Muscle of arm (tissue), 12 donors: ENCODE data around the gene ECI1. TPM values are rescaled to one million over a fixed set of nuclear protein-coding genes. Genes with fewer than 3 reads are reported as not detected.
A peak's percentile ranks its signal among the peaks of the same experiment; 100 is the strongest.

Experiments
- DNase-seq: peaks from one replicate; pipeline ENCODE4 v3.0.0-alpha.2; 2013
- polyA plus RNA-seq, 12 donors: library from polyadenylated mRNA; unstranded; fragments of 120-200 nt; gene quantifications; one replicate each; pipeline ENCODE4 v1.2.1, GENCODE V29; 2013; ENCODE audit not compliant: insufficient read length in 12 of 12

The ECI1 gene
- polyA plus RNA-seq, 12 donors, result 27.7 to 56.2 (median 43.9) TPM; not detected in 1

GRCh38 chr16:2236337-2237101, 14.9 kb downstream of the ECI1 start, which contains the start of gene DNASE1L2:
TSS of gene DNASE1L2 (plus strand) at chr16:2236444. CDS start at chr16:2236817, 373 bp downstream.
- no peak for DNase-seq

- no peak for DNase-seq
Observed at GRCh38 chr16:2235695-2236336, 15.6 kb downstream of the ECI1 start.

DNA sequence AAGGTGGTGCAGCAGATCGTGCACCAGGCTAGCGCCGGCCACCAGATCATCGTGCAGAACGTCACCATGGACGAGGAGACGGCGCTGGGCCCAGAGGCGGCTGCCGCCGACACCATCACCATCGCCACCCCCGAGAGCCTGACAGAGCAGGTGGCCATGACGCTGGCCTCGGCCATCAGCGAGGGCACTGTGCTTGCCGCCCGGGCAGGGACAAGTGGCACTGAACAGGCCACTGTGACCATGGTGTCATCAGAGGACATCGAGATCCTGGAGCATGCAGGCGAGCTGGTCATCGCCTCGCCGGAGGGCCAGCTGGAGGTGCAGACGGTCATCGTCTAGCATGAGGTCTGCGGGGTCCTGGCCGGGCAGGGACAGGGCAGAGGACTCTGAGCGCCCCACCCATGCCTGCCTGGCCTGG, 16.1 kb downstream of the ECI1 start:
- no peak for DNase-seq

DNA sequence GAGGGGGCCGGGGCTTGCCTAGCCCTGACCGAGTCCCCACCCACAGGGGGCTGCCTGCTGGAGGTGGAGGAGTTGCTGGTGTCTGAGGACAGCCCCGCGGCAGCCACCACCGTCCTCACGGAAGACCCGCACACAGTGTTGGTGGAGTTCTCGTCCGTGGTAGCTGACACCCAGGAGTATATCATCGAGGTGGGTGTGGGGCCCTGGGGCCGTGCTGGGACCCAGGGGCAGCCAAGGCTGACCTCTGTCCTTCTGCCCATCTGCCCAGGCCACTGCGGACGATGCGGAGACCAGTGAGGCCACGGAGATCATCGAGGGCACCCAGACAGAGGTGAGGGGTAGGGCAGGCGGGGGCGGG, 16.6 kb downstream of the ECI1 start:
- DNase-seq, result no peak

DNA sequence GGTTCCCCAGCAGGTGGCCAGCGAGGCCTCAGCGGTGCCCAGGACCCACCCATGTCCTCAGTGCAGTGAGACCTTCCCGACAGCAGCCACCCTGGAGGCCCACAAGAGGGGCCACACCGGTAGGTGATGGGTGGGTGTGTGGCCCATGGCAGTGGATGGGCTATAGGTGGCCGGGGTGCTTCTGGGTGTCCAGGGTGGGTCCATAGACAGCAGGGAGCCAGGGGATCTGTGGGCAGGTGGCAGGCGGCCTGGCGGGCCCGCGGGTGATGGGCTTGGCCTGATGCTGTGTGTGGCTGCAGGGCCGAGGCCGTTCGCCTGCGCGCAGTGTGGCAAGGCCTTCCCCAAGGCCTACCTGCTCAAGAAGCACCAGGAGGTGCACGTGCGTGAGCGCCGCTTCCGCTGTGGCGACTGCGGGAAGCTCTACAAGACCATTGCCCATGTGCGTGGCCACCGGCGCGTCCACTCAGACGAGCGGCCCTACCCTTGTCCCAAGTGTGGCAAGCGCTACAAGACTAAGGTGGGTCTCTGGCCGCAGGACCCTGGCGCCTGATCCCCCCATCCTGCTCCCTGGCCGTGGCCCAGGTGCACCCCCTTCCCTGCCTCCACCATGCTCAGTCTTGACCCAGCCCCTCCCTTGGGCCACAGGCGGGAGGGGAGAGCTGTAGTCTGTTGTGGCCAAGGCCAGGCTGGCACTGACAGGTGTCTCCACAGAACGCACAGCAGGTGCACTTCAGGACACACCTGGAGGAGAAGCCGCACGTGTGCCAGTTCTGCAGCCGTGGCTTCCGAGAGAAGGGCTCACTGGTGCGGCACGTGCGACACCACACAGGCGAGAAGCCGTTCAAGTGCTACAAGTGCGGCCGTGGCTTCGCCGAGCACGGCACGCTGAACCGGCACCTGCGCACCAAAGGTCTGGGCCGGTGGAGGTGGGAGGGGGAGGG, 17.2 kb downstream of the ECI1 start:
- no peak for DNase-seq

DNA sequence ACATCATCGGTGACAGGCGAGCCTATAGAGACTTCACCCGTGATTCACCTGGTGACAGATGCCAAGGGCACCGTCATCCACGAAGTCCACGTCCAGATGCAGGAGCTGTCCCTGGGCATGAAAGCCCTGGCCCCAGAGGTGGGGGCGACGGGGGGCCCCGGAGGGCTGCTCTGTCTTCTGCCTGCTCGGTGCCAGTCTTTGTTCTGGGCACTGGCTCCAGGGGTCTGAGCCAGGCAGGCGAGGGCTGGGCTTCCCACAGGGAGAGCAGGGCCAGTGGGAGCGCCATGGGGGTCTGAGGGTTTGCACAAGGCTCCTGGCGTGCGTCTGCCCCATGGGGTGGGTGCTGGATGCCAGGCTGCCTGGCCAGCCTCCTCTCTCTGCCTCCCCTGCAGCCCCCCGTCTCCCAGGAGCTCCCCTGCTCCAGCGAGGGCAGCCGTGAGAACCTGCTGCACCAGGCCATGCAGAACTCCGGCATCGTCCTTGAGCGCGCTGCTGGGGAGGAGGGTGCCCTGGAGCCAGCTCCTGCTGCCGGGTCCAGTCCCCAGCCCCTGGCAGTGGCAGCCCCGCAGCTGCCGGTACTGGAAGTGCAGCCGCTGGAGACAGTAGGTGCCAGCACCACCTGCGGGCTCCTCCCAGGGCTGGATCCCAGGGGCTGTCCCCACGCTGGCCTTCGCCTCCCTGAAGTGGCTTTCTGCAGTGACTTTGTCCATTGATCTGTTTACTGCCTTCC, 18.2 kb downstream of the ECI1 start:
- no peak for DNase-seq

DNA sequence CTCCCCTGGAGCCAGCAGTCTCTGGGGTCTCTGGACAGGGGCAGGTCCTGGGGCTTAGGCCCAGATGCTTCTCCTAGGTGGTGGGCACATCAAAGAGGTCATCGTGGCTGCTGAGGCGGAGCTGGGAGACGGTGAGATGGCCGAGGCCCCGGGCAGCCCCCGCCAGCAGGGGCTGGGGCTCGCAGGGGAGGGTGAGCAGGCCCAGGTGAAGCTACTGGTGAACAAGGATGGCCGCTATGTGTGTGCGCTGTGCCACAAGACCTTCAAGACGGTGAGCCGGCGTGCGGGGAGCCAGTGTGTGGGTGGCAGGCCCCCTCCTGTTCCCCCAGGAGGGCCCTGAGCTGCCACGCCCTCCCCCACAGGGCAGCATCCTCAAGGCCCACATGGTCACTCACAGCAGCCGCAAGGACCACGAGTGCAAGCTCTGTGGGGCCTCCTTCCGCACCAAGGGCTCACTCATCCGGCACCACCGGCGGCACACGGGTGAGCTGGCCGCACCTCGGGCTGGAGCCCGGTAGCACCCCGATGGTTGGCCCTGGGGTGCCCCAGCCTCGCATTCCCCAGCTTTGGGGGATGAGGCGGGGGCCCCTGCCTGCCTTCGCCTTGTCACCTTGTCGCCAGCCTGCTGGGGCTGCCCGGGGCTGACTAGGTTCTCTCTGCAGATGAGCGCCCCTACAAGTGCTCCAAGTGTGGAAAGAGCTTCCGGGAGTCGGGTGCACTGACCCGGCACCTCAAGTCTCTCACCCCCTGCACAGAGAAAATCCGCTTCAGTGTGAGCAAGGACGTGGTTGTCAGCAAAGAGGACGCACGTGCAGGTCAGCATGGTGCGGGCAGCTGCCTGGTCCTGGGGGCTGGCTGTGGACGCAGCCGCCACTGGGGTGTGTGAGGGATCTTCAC, 19.0 kb downstream of the ECI1 start:
- DNase-seq, result no peak

- no peak for DNase-seq
Observed at GRCh38 chr16:2231016-2231931, 20.1 kb downstream of the ECI1 start.

DNA sequence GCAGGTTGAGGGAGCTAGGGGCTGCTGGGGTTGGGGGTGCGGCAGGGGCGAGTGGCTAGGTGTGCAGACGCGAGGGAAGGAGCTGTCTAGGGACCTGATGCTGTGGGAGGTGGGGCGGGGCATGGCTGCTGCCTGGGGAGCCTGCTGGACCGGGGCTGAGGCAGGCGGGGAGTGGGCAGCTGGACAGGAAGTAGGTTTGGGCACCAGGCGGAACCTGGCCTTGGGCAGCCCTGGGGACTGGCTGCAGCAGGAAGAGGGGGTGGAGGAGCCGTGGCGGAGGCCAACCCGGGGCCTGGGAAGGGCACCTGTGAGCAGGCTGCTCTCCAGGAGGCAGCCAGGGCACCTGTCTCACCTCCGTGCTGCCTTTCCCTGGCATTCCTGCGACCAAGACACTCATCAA, 21.0 kb downstream of the ECI1 start:
- no peak for DNase-seq

DNA sequence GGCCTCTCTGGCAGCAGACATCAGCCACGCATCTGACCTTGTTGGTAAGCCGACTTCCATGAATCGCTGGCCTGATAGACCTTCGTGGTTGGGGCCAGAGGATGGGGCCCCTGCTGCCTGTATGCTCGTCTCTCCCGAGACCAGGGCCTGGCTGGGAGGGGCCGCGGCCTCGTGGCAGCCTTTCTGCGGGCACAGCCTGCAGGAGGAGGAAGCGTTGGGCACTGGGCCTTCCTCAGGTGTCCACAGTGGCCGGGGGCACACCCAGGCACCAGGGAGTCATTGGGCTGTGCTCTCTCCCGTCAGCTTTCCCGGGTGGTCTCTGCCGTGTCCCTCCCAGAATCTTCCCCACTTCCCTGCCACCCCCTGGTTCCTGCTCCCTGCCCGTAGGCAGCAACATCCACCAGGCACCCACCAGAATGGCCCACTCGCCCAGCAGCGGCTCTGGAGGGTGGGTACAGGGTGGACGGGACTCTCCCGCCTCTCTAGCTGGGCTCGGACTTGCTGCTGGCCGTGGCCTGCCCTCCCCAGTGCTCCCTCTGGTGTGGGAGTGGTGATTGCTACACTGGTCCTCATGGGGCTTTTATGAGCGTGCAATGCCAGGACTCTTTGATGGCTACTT, 21.6 kb downstream of the ECI1 start:
- no peak for DNase-seq

- no peak for DNase-seq
Observed at GRCh38 chr16:2229091-2229490, 22.3 kb downstream of the ECI1 start.

GRCh38 chr16:2228161-2228824, 23.1 kb downstream of the ECI1 start:
- no peak for DNase-seq

DNA sequence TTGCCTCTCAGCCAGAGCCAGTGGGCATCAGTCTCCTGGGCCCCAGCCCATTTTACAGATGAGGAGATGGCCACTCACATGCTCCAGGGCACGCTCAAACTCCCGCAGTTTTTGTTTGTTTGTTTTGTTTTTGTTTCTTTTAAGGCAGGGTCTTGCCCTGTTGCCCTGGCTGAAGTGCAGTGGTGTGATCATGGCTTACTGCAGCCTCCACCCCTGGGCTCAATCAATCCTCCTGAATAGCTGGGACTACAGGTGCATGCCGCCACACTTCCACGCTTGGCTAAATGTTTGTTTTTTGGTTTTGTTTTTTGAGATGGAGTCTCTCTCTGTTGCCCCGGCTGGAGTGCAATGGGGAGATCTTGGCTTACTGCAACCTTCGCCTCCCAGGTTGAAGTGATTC, 24.5 kb downstream of the ECI1 start:
- no peak for DNase-seq

DNA sequence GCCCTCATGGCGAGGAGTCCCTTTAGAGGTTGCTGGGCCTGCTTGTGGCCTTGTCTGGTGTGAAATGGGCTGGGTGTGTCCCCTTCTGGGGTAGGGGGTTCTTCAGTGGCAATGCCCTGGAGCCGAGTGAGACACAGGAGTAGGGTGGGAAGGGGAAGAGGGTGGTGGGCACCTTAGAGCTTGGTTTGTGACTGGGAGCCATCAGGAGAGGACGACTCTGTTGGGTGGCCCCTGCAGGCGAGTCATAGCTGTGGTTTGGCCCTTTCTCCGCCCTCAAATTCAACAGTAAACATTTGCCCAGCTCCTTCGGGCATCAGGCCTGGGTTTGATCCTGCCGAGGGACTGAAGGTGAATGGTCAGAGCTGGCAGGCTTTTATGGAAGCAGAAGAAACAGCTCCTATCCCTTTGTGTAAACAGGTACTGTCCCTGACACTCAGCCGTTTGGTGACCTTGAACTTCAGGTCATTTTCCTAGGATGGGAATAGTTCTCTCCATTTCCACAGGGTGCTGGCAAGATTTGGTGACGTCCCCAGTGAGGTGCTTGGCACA, 25.1 kb downstream of the ECI1 start:
- no peak for DNase-seq

- no peak for DNase-seq
Observed at GRCh38 chr16:2223942-2224486, 27.4 kb downstream of the ECI1 start.

DNA sequence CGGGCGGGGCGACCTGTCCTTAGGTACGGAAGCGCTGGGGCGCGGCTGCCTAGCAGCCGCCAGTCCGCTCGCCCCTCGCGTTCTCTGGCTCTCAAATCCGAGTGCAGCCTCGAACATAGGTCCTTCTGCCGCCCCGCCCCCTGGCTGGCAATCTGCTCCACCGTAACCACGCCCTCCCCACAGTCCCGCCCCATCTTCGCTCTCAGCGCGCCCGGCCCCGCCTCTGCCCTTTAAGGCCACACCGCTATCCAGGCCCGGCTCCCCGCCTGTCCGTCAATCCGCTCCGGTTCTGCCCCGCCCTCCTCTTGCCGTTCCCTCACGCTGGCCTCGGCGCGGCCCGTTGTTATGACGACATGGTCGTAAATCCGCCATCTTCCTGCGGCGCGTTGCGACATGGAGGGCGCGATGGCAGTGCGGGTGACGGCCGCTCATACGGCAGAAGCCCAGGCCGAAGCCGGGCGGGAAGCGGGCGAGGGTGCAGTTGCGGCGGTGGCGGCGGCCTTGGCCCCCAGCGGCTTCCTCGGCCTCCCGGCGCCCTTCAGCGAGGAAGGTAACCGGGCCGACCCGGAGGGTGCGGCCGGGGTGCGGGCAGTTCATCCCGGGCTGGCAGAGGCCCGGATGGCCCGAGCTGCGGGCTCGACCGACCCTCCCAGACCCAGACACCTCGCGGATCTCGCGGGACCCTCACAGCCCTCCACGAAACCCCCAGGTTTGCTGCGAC, 28.0 kb downstream of the ECI1 start, which contains the start of gene E4F1:
Gene E4F1, plus strand, starts transcription at position 371 of the 721 bp plus-strand sequence. Its CDS starts 23 bp downstream, at position 394.
- peak; percentile 98 for DNase-seq

GRCh38 chr16:2216330-2216729, 35.1 kb downstream of the ECI1 start:
- DNase-seq, result no peak
